ENCODE measurements around the gene ARHGAP26.

The ARHGAP26 gene

DNA sequence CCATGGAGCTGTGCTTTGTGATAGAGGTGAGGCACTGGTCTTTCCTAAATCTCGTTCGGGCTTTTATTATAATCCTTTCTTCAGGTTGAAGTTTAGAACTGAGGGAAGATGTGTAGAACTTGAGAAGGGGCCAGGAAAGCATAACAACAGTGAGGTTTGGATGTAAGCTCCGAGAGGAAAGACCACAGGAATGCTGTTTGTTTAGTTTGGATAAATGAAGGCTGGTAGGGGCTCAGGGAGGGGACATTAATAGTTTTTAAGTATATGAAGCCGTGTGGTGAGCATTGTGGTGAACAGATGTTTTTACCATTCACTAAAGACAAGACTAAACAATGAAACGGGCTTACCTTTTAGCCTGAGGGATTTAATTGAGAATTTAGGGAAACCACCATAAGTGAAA is 130.8 kb downstream of the ARHGAP26 start:
- DNase-seq (ENCODE audit: low read depth in 2 of 2, low spot score in 1 of 2), result no peak

- no peak for DNase-seq (ENCODE audit: low read depth in 2 of 2, low spot score in 1 of 2)
These were observed 131.5 kb downstream of the ARHGAP26 start for GRCh38 chr5:142901476-142902185.

- no peak for DNase-seq (ENCODE audit: low read depth in 2 of 2, low spot score in 1 of 2)
These were observed 132.2 kb downstream of the ARHGAP26 start for GRCh38 chr5:142902186-142902965.

DNA sequence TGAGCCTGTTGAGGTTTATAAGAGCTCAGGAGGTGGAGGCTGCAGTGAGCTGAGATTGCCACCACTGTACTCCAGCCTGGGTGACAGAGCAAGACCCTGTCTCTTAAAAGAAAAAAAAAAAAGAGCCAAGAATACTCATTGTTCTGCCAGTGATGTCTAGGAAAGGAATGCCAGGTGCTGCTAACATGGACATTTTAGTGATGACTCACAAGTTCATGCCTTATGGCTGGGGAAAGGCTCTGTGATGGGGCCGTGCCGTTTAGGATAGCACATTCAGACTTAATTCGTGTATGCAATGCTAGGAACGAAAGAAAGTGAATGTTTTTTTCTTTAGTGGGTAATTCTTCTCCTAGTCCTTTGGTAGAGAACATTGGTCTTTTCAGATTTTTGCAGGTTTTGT is 134.2 kb downstream of the ARHGAP26 start:
- DNase-seq (ENCODE audit: low read depth in 2 of 2, low spot score in 1 of 2), result no peak

GRCh38 chr5:142905348-142905747 is 135.2 kb downstream of the ARHGAP26 start:
- no peak for DNase-seq (ENCODE audit: low read depth in 2 of 2, low spot score in 1 of 2)

DNA sequence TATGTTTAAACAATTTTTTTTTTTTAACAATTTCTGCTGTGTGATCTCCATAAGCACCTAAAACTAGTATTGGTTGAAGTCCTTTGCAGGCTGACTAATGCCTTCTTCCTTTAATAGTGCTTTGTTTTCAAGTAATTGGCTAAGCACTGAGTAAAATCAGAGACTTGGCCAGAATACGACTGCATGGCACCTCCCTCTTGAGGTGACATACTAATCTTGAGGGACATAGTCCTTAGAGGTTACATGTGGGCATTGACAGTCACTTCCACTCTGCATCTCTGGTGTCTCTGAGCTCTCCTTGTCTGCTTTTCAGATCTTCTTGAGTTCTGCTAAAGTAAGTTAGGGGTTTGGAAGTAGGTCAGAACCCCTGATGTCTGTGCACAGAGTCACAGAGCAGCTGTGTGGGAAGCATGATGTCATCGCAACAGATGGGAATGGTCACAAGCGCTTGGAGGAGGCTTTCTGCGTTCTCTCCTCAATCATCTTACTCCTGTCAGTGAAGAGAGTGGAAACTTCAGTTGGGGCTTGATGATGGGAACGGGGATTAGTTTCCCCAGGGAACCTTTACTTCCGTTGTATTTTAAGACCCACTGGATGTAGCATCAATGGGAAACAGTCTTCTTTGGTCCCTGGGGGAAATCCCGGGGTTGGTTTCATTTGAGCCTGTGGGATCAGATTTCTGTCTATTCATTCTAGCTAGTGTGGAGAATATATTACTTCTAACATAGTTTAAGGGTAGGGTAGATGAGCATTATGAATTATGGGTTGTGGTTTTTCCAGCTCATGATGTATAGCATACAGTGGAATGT is 136.9 kb downstream of the ARHGAP26 start:
- DNase-seq (ENCODE audit: low read depth in 2 of 2, low spot score in 1 of 2), result no peak

- no peak for DNase-seq (ENCODE audit: low read depth in 2 of 2, low spot score in 1 of 2)
These were observed 138.5 kb downstream of the ARHGAP26 start for GRCh38 chr5:142908659-142909058.

GRCh38 chr5:142910128-142910527 is 140.0 kb downstream of the ARHGAP26 start:
- no peak for DNase-seq (ENCODE audit: low read depth in 2 of 2, low spot score in 1 of 2)

DNA sequence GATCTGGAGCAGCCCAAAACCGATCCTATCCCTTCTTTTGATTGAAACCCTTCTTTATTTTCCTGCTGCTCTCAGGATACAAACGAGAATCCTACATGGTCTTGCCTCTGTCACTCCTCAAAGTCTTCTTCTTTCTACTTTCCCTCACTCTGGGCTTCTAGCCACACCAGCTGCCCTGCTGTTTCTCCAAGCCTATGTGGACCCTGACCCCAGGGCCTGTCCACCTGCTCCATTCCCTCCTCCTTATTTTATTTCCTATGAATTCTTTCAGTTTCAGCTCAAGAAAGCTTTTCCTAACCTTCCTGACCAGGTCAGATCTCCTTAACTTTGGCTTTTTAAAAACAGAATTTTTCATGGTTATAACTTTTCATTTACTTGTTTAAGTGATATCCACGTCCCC is 141.0 kb downstream of the ARHGAP26 start:
- no peak for DNase-seq (ENCODE audit: low read depth in 2 of 2, low spot score in 1 of 2)

GRCh38 chr5:142911775-142912174 is 141.6 kb downstream of the ARHGAP26 start:
- DNase-seq (ENCODE audit: low read depth in 2 of 2, low spot score in 1 of 2), result no peak

DNA sequence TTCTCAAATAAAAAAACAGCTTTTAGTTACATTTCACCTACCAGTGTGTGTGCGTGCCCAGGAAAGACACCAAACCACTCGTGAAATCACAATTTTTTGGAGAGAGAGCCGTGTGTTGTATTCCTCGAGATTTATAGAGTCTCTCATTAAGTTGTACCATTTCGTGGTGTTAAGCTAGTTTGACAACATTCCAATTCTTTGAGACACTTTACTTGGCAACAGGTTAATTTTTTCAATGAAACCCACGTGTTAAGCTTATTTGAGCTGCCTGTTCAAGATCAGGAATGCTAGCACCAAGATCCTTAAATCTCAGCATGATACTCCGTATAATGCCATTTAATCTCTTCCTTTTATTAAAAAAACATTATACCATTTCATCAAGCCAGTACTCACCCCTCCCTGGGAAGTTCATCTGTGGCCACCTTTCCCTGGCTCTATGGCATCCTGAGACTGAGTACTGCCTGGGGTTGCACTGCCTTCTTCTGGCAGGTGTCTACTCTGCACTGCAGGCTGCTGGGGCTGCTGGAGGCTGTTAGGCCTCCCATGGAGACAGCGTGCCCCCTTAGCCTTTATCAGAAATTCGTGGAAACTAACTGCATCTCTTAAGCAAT is 143.7 kb downstream of the ARHGAP26 start:
- DNase-seq (ENCODE audit: low read depth in 2 of 2, low spot score in 1 of 2), result no peak

GRCh38 chr5:142915038-142915437 is 144.9 kb downstream of the ARHGAP26 start:
- DNase-seq (ENCODE audit: low read depth in 2 of 2, low spot score in 1 of 2), result no peak

GRCh38 chr5:142915813-142916424 is 145.7 kb downstream of the ARHGAP26 start:
- no peak for DNase-seq (ENCODE audit: low read depth in 2 of 2, low spot score in 1 of 2)

DNA sequence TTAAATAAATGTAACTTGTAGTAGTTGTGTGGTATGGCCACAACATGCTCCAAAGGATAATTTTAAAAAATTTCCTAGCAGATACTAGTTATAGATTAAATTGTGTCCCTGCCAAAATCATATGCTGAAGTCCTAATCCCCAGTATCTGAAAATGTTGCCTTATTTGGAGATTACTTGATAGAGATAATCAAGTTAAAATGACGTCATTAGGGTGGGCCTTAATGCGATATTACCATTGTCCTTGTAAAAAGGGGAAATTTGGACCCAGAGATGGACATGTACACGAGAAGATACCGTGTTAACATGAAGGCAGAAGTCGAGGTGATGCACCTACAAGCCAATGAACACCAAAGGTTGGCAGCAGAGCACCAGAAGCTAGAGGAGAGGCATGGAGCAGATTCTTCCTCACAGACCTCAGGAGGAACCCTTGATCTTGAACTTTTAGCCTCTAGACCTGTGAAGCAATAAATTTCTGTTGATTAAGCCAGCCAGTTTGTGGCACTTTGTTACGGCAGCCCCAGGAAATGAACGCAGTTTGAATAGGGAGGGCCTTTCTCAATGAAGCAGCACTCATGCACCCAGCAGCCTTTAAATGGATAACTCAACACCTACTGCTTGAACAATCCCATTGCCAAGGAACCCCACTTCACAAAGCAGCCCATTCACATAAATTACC is 148.9 kb downstream of the ARHGAP26 start:
- no peak for DNase-seq (ENCODE audit: low read depth in 2 of 2, low spot score in 1 of 2)

DNA sequence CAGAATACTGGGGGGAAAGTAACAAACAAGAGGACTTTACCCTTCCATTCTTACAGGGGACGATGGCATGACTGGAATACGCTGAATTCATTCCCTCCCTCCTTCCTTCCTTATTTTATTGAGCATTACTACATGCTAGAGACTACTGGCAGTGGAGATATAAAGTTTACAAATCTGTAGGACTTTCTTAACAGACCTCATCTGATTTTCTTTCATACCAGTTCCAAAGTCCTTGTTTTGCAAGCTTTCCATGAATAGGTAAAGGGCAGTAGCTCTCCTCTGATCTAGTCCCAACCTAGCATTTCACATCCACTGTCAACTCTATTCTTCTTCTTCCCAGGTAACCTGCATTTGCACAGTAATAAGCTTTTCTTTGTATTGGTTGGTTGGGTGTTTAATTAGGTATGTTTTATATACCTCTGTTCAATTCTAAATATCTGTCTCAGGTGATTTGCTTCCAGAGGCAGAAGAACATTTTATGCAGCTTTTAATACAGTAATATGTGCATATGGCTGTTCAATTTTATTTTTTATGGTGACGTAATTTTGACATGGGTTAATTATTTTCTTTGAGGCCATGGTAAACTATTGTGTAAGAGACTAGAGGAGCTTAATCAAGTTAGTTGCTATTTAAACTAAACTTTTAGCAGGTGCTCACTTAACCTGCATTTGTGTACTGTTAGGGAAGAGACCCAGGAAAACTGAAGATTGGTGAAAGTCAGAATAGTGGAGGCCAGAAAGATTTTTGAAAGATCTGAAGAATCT is 150.9 kb downstream of the ARHGAP26 start:
- DNase-seq (ENCODE audit: low read depth in 2 of 2, low spot score in 1 of 2), result no peak

DNA sequence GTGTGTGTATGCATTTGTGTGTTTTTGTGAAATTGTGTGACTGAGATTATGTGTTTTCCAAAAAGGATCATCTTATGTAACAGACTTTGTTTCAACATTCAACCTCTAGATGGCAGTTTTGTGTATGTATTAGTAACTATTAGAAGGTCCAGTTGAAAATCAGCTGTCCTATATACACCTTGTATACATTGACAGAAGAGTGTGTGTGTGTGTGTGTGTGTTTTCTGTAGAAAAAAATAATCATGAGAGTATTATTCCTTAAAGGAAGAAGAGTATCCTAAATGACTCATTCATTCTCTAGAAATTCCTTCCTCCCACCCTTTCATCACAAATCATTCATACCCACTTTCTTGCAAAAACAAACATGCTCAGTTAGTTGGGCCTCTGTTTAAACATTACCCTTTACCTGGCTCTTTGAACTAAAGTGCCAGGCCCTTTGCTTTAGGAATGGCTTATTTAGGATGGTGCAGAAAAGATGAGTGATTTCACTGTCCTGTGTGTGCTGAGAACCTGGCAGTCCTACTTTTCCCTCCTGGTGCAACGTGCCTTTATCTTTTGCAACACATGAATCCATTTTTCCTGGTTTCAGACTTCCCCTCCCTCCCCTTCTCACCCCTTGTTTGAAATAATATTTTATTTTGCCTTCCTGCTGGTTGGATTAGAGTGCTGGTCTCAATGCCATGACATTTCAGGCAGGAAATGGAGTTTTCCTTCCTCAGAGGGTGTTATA is 152.2 kb downstream of the ARHGAP26 start:
- no peak for DNase-seq (ENCODE audit: low read depth in 2 of 2, low spot score in 1 of 2)

GRCh38 chr5:142924135-142924883 is 154.1 kb downstream of the ARHGAP26 start:
- no peak for DNase-seq (ENCODE audit: low read depth in 2 of 2, low spot score in 1 of 2)

DNA sequence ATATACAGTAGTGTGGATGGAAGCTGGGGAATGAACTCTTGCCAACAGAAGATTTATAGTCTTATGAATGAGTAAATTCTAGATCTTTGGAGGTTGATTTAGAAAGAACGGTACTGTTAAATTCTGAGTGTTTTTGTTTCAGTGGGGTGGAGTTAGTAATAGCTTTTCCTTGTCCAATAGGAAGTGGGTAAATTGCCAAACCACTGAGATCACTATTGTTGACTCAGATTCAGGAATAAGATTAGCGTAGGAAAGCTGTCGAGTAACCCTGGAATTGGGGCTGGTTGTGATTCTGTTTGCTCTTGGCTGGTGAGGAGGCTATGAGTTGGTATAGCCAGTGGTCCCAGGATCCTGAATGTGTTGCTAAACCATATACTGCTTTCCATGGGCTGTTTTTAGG is 155.6 kb downstream of the ARHGAP26 start:
- DNase-seq (ENCODE audit: low read depth in 2 of 2, low spot score in 1 of 2), result no peak
